Fibroblast of skin of back (primary cell): ENCODE data around the gene ZNF385C.

Experiments
- DNase-seq: peaks from one replicate; pipeline ENCODE4 v3.0.0-alpha.2; 2013

Gene ZNF385C

GRCh38 chr17:42107124-42107523 is 8.9 kb upstream of the ZNF385C start:
- DNase-seq, result no peak

GRCh38 chr17:42106009-42106408 is 7.7 kb upstream of the ZNF385C start:
- DNase-seq, result no peak

DNA sequence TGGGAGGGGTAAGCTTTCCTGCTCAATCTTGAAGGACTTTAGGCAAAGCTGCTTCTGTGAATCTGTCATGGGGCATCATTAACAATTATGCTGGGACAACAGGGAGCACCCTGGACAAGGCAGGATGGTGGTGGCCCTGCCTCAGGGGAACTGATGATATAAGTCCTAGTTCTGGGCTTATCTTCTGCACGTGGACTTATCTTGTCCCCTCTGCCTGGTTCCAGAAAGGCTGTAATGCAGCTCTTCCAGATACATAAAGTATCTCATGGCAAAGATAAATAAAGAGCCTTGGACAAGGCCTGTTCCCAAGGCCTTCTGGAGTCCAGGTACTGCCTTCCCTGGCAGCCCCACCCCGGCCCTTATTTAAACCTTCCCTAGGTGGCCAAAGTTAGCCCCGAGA is 6.0 kb upstream of the ZNF385C start:
- no peak for DNase-seq

DNA sequence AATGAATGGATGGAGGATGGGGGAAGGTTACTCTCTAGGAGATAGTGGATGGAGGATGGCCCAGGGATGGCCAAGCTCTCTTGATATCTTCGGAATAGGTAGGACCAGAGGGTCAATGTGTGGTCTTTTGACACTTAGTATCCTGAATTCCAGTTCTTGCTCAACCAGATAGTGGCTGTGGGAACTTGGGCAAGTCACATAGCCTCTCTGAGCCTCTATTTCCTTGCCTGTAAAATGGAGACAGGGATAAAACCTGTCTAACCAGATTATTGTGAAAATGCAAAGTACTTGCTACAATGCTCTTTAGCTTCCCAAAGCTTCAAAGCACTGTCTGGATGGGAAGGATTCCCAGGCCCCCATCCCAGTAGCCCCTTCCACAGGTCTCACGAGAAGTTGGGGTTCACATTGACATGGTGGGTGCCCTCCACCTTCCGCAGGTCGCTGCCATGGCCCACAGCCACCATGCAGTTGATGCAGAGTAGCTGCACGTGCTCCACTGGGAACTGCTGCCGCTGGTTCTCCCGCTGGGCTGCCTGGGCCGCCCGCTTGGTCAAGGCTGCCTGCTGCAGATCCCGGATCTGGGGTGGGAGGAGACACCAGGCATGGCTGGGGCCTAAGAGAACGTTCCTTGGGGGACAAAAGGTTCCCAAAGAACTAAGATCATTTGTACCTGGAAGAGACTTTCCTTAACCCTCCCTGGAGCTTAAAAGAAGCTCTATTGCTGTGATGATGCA is 5.1 kb upstream of the ZNF385C start:
- no peak for DNase-seq

DNA sequence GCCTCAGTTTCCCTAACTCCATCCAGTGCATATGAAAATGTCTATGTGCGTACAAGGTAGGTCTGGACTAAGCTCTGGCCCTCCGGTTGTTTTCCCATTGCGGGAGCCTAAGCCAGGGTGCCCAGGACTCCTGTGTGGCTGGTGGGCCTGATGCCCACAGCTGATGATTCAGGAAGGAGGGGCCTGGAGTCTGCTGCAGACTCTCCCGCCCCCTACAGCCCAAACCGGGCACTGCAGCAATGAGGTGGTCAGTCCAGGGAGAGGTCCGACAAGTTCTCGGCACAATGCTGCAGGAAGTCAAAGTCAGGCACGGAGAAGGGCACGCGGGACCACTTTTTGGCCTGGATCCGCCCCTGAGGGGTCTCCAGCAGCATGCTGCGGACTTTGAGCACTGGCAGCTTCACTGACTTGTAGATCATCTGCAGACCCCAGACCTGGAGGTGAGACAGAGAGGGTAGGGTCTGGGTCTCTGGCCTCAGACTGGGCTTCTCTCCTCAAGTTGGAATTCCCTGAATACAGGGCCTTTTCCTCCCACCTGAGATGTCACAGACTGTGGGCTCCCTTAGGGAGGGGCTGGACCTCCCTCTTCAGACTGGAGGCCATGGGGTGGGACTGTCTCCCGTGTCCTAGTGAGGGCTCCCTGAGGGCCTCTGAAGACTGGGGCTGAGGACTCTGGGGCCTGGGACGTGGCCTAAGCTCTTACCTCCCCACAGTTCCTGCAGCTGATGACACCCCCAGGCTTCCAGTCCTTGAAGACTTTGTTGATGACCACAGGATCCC is 3.4 kb upstream of the ZNF385C start:
- DNase-seq, result peak; percentile 62

DNA sequence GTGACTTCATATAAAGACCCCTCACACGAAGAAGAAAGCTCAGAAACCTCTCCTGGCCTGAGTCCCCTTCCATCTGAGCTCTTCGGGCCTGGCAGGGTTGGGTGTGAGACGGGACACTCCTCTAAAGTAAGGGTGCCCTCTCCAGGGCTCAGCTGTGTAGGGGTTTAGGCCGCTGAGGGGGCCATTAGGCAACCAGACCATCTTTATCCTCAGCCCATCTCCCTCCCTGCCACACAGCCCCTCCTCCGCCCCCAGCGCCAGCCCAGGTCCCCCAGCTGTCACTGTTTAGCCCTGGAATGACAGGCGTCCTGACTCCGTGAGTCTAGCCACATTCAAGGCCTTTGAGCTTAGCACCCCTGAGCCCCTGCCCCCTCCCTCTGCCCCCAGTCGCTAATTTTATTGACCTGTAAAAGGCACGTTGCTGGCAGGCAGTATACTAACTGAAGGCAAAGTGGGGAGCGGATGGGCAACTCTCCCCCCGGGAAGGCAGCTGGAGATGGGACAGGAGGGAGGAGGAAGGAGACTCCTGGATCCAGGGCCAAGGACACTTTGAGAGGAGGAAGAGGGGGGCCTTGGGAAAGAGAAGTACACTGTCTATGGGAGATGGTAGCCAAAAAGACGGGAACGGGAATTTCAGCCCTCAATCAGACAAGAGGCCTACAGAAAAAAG is 592 bp upstream of the ZNF385C start:
- no peak for DNase-seq

DNA sequence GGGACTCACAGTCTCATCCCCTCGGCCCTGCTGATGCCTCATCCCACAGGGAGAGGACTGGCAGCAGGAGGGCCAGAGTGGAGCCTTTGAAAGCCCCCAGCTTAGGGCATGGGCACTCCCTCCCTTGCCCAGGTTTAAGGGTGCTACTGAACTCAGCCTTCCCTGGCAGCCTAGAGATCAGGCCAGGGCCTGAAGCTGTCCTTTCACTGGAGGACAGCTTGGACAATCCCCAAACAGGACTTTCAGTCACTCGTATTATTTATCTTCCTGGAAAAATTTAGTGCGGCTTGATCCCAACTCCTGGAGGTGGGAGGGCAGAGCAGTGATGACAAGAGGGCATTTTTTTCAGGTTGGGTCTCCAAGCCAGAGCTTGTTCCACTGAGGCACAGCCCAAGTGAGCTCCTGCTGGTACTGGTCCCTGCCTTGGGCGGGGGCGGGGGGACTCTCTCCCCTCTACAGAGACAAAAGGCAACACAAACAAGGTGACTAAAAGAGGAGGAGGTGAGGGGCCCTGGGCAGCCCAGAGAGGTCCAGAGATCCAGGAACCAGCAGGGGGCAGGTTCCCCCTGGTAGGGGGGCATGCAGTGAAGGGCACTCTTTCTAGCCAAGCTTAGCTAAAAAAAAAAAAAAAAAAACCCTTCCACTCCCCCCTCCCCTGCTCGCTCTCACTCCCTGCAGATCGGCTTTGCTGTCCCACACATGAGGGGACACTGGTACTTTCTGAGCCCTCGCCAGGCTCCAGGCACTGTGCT is 1.7 kb downstream of the ZNF385C start:
- DNase-seq, result no peak

GRCh38 chr17:42094375-42095069 is 3.8 kb downstream of the ZNF385C start:
- DNase-seq, result no peak

DNA sequence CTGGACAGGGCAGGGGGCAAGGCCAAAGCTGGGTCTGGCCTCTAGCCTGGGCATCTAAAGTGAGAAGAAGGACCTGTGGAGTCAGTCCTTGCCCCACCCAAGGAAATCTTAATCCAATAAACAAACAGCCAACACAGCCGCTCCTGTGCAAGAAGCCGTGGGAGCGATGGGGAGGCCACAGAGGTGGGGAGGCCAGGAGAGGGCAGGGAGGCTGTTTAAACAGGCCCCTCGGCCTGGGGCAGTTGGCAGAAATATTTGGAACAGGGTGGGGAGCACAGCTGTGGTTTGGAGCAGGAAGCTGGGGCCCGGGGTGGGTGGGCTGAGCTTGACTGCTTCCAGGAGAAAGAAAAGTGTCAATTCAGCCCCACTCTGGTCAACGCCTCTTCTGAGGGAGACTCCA is 5.3 kb downstream of the ZNF385C start:
- no peak for DNase-seq

DNA sequence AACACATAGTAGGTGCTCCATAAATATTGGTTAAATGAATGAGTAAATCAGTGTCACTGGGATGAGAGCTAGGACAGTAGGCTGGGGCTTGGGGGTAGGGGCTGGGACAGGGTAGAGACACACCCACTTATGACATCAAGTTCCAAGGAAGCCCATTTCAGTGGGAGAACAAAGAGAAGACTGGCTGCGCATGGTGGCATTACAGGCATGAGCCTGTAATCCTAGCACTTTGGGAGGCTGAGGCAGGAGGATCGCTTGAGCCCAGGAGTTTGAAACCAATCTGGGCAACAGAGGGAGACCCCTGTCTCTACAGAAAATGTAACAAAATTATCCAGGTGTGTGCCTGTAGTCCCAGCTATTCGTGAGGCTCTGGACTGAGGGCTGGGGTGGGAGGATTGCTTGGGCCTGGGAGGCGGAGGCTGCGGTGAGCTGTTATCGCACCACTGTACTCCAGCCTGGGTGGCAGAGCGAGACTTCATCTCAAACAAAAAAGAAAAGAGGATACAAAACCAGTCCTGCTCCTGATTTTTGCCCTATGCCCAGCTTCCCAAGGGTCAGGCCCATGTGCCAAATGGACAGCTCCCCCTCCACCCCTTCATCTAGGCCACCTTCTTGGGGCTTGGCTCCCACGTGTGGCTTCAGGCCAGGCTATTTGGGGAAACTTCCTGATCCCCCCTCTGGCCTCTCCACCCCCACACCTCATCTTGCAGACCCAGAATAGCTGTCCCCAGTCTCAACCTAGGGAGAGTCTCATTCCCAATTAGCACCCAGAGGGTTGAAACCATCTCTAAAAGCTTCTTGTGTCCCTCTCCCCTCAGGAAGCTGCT is 7.1 kb downstream of the ZNF385C start:
- DNase-seq, result no peak

GRCh38 chr17:42088736-42089135 is 9.5 kb downstream of the ZNF385C start:
- DNase-seq, result no peak

- no peak for DNase-seq
Observed at GRCh38 chr17:42087736-42088705, 10.3 kb downstream of the ZNF385C start.

DNA sequence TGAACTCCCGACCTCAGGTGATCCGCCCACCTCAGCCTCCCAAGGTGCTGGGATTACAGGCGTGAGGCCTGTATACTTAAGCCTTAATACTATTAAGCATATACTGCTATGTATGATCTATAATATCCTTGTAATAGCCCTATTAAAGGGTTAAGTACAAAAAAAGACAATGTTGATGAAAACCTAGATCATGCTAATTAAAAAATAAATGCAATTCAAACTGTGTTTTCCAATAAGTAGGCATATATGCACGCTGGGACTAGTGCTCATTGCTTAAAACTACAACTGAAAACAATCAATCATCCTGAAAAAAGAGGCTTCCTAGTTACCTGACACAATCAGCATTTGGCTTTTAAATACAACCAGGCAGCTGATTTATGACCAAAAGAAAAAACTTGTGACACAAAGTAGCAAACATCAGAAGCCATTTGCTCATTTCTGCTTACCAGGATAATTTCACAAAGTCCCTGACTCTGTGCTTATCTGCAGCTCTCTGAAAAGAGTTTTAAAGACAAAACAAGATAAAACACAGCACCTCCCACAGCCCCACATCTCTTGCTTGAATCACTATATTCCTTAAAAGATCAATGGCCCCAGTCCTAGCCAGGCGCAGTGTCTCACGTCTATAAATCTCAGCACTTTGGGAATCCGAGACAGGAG is 11.1 kb downstream of the ZNF385C start:
- DNase-seq, result no peak

GRCh38 chr17:42081516-42082129 is 16.6 kb downstream of the ZNF385C start:
- no peak for DNase-seq

DNA sequence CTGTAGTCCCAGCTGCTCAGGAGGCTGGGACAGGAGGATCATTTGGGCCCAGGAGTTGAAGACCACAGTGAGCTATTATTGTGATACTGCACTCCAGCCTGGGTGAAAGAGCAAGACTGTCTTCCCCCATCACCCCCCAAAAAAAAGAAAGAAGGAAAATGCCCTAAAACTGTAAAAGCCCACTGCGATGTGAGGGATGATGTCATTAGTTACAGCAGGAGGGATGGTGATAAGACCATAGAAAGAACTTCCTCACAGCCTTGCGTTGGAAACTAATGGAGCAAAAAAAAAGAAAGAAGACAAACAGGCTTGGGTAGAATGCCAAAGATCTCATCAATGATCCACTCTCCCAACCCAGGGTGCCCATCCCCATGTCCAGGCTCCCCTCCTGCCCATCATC is 18.7 kb downstream of the ZNF385C start:
- no peak for DNase-seq

- no peak for DNase-seq
Observed at GRCh38 chr17:42078396-42079043, 19.8 kb downstream of the ZNF385C start.

DNA sequence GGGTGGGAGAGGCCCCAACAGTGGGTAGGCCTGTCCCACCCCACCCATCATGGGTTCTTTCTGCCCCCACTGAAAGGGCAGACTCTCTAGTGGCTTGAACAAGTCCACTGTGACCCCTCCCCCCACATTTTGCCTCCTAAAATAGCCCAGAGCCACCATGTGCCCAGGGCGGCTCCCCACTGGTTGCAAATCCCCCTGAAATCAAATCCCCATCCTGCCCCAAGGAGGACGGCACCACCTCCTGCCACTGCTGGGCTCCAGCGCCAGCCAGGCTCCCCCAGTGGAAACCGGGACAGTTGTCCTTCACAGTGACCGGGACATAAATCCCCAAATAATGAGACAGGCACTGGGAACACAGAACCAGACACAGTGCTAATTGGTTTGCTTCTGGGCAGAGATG is 20.5 kb downstream of the ZNF385C start:
- no peak for DNase-seq

GRCh38 chr17:42076797-42077559 is 21.3 kb downstream of the ZNF385C start:
- DNase-seq, result no peak
